Nephron progenitor cell (in vitro differentiated cells): ENCODE results near the gene SVOPL.

Experiments
- DNase-seq: peaks from one replicate; pipeline ENCODE4 v3.0.0; 2021
- H3K27ac Mint-ChIP-seq: 2 replicates; pipeline ENCODE4 v1.8.0; 2021; ENCODE audit warnings: mild to moderate bottlenecking, moderate library complexity, mixed read lengths
- H3K27me3 Mint-ChIP-seq: 2 replicates; pipeline ENCODE4 v1.8.0; 2021; ENCODE audit warnings: mild to moderate bottlenecking, low read depth, mixed read lengths; ENCODE audit not compliant: poor library complexity
- H3K36me3 Mint-ChIP-seq: 2 replicates; pipeline ENCODE4 v1.8.0; 2021; ENCODE audit warnings: low read depth, mixed read lengths
- H3K4me1 Mint-ChIP-seq: 2 replicates; pipeline ENCODE4 v1.8.0; 2021; ENCODE audit warnings: mixed read lengths
- H3K4me3 Mint-ChIP-seq: 2 replicates; pipeline ENCODE4 v1.8.0; 2021; ENCODE audit warnings: mild to moderate bottlenecking, moderate library complexity, mixed read lengths
- H3K9me3 Mint-ChIP-seq: 2 replicates; pipeline ENCODE4 v1.8.0; 2021; ENCODE audit warnings: mild to moderate bottlenecking, moderate library complexity, mixed read lengths
- CTCF ChIP-seq: fragments of 200-600 bp; sonication (generic); IDR thresholded peaks from 2 replicates; pipeline ENCODE4 v1.5.0; 2021; ENCODE audit warnings: antibody characterized with exemption

Gene SVOPL

GRCh38 chr7:138684340-138684739, 16.8 kb downstream of the SVOPL start:
- no peak for TF ChIP-seq CTCF
- Mint-ChIP-seq H3K27ac (no peak overlapping the region), H3K4me3 (no peak overlapping the region), H3K36me3 (no peaks in the 10 kb centered on the region), H3K4me1 (no peaks in the 10 kb centered on the region), H3K27me3 (peaks cover 2% of the 10 kb centered on the region), H3K9me3 (peaks cover 6% of the 10 kb centered on the region)
- DNase-seq: no peak

- no peak for DNase-seq
- Mint-ChIP-seq H3K4me1 (no peaks in the 10 kb centered on the region), H3K4me3 (no peak overlapping the region), H3K9me3 (no peaks in the 10 kb centered on the region), H3K27ac (no peak overlapping the region), H3K27me3 (peaks cover 10% of the 10 kb centered on the region), H3K36me3 (no peaks in the 10 kb centered on the region)
- no peak for TF ChIP-seq CTCF
Measured at GRCh38 chr7:138679793-138680192, 21.4 kb downstream of the SVOPL start.

GRCh38 chr7:138670594-138670993, 30.6 kb downstream of the SVOPL start:
- H3K4me1 Mint-ChIP-seq: peaks cover 32% of the 10 kb centered on the region
- peaks cover 46% of the 10 kb centered on the region for H3K9me3 Mint-ChIP-seq
- H3K27ac Mint-ChIP-seq: no peak overlapping the region
- H3K4me3 Mint-ChIP-seq: no peak overlapping the region
- H3K27me3 Mint-ChIP-seq: peaks cover 14% of the 10 kb centered on the region
- peaks cover 10% of the 10 kb centered on the region for H3K36me3 Mint-ChIP-seq
- no peak for TF ChIP-seq CTCF
- DNase-seq: no peak

- H3K4me1 Mint-ChIP-seq: peaks cover 40% of the 10 kb centered on the region
- H3K9me3 Mint-ChIP-seq: peaks cover 46% of the 10 kb centered on the region
- no peak overlapping the region for H3K27ac Mint-ChIP-seq
- H3K4me3 Mint-ChIP-seq: no peak overlapping the region
- DNase-seq: no peak
- H3K27me3 Mint-ChIP-seq: peaks cover 13% of the 10 kb centered on the region
- TF ChIP-seq CTCF: no peak
- H3K36me3 Mint-ChIP-seq: peaks cover 10% of the 10 kb centered on the region
Measured at GRCh38 chr7:138669364-138669763, 31.8 kb downstream of the SVOPL start.

GRCh38 chr7:138668946-138669345, 32.2 kb downstream of the SVOPL start:
- no peak for TF ChIP-seq CTCF
- no peak overlapping the region for H3K4me3 Mint-ChIP-seq
- peak overlapping the region; percentile 32 for H3K27ac Mint-ChIP-seq
- H3K36me3 Mint-ChIP-seq: peaks cover 10% of the 10 kb centered on the region
- peaks cover 47% of the 10 kb centered on the region for H3K9me3 Mint-ChIP-seq
- peaks cover 42% of the 10 kb centered on the region for H3K4me1 Mint-ChIP-seq
- no peak for DNase-seq
- H3K27me3 Mint-ChIP-seq: peaks cover 14% of the 10 kb centered on the region

- no peak for DNase-seq
- no peak for TF ChIP-seq CTCF
- Mint-ChIP-seq H3K27me3 (peaks cover 16% of the 10 kb centered on the region), H3K9me3 (peaks cover 51% of the 10 kb centered on the region), H3K4me3 (no peak overlapping the region), H3K4me1 (peaks cover 49% of the 10 kb centered on the region), H3K36me3 (peaks cover 10% of the 10 kb centered on the region), H3K27ac (peak overlapping the region; percentile 54)
Measured at GRCh38 chr7:138668229-138668596, 32.9 kb downstream of the SVOPL start.
